Trophoblast cell (in vitro differentiated cells and primary cell): ENCODE measurements around the gene LRRC40.

Experiments used
- DNase-seq, 2 donors: peaks; one replicate each; pipeline ENCODE4 v3.0.0-alpha.2; 2016
- H2AFZ ChIP-seq: 2 replicates; pipeline ENCODE4 v1.6.1; 2013; ENCODE audit warnings: low read length, moderate library complexity, mild to moderate bottlenecking; ENCODE audit not compliant: insufficient read depth, poor library complexity
- H2AK5ac ChIP-seq: 2 replicates; pipeline ENCODE4 v1.6.1; 2013; ENCODE audit warnings: mild to moderate bottlenecking, low read length
- H2BK120ac ChIP-seq: 2 replicates; pipeline ENCODE4 v1.6.1; 2013; ENCODE audit warnings: low read length, mild to moderate bottlenecking, moderate library complexity; ENCODE audit not compliant: insufficient read depth, poor library complexity
- H2BK12ac ChIP-seq: 2 replicates; pipeline ENCODE4 v1.6.1; 2013; ENCODE audit warnings: mild to moderate bottlenecking, low read length, moderate library complexity
- H2BK5ac ChIP-seq: 2 replicates; pipeline ENCODE4 v1.6.1; 2013; ENCODE audit warnings: low read length, low read depth, moderate library complexity, mild to moderate bottlenecking; ENCODE audit not compliant: poor library complexity
- H3K14ac ChIP-seq: 2 replicates; pipeline ENCODE4 v1.6.1; 2013; ENCODE audit warnings: mild to moderate bottlenecking, low read length
- H3K18ac ChIP-seq: 2 replicates; pipeline ENCODE4 v1.6.1; 2013; ENCODE audit warnings: mild to moderate bottlenecking, low read length
- H3K23ac ChIP-seq: 2 replicates; pipeline ENCODE4 v1.6.1; 2013; ENCODE audit warnings: low read length
- H3K27ac ChIP-seq: 2 replicates; pipeline ENCODE4 v1.5.1; 2013; ENCODE audit warnings: low read depth, mild to moderate bottlenecking, inconsistent platforms, low read length, moderate library complexity
- H3K27me3 ChIP-seq: 2 replicates; pipeline ENCODE4 v1.6.1; 2013; ENCODE audit warnings: inconsistent platforms, mild to moderate bottlenecking, low read length, moderate library complexity; ENCODE audit not compliant: insufficient read depth
- H3K36me3 ChIP-seq, 2 experiments: 1 replicate in 1 of 2; 2 replicates in 1 of 2; pipeline ENCODE4 v1.6.1; 2013; ENCODE audit warnings: low read length in 2 of 2, mild to moderate bottlenecking in 2 of 2, moderate library complexity in 1 of 2; ENCODE audit not compliant: insufficient read depth in 2 of 2, control insufficient read depth in 1 of 2
- H3K4ac ChIP-seq: 2 replicates; pipeline ENCODE4 v1.6.1; 2013; ENCODE audit warnings: low read depth, mild to moderate bottlenecking, low read length, moderate library complexity
- H3K4me1 ChIP-seq, 2 experiments: 1 replicate in 1 of 2; 2 replicates in 1 of 2; pipeline ENCODE4 v1.6.1; 2013; ENCODE audit warnings: low read length in 2 of 2, mild to moderate bottlenecking in 2 of 2, moderate library complexity in 1 of 2; ENCODE audit not compliant: insufficient read depth in 2 of 2, control insufficient read depth in 1 of 2
- H3K4me2 ChIP-seq: 2 replicates; pipeline ENCODE4 v1.6.1; 2013; ENCODE audit warnings: inconsistent platforms, mild to moderate bottlenecking, low read length, moderate library complexity
- H3K4me3 ChIP-seq: 2 replicates; pipeline ENCODE4 v1.5.1; 2013; ENCODE audit warnings: mild to moderate bottlenecking, low read depth, low read length, inconsistent platforms
- H3K79me1 ChIP-seq: one replicate; pipeline ENCODE4 v1.6.1; 2013; ENCODE audit warnings: low read length
- H3K79me2 ChIP-seq: 2 replicates; pipeline ENCODE4 v1.6.1; 2013; ENCODE audit warnings: low read length, mild to moderate bottlenecking; ENCODE audit not compliant: control insufficient read depth, insufficient read depth, poor library complexity
- H3K9ac ChIP-seq: 2 replicates; pipeline ENCODE4 v1.6.1; 2013; ENCODE audit warnings: mild to moderate bottlenecking, low read length
- H3K9me3 ChIP-seq: 2 replicates; pipeline ENCODE4 v1.6.1; 2013; ENCODE audit warnings: low read depth, mild to moderate bottlenecking, control low read depth, inconsistent platforms, low read length; ENCODE audit not compliant: insufficient read depth
- H4K12ac ChIP-seq: 2 replicates; pipeline ENCODE4 v1.6.1; 2013; ENCODE audit warnings: low read depth, mild to moderate bottlenecking, low read length, moderate library complexity
- H4K8ac ChIP-seq: 2 replicates; pipeline ENCODE4 v1.6.1; 2013; ENCODE audit warnings: low read depth, mild to moderate bottlenecking, low read length, moderate library complexity
- H4K91ac ChIP-seq: one replicate; pipeline ENCODE4 v1.6.1; 2013; ENCODE audit warnings: low read depth, mild to moderate bottlenecking, low read length, moderate library complexity
- WGBS: extraction: QIAGEN DNeasy Blood & Tissue Kit; methylation state at CpG from one replicate; pipeline ENCODE4 v1.1.7; 2013; ENCODE audit warnings: missing lambda C conversion rate; ENCODE audit not compliant: insufficient read length, insufficient coverage; ENCODE audit errors: extremely low coverage; 5-methylcytosine and 5-hydroxymethylcytosine counted together

Gene LRRC40

DNA sequence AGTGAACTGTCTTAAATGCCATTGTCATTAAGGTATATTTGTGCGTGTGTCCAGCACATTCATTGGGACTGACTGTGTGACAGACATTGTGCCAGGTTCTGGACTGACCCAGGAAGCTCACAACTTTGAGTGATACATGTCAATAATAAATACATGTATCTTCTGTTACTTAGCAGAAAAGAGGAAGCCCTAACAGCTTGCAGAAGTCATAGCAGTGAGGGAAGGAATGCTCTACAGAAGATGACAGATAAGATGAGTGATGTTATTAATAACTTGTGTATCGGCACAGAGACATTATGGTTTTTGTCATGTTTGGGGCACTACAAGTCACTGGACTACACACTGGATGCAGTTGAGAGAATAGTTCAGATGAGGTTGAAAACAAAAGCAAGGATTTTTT, 14.6 kb upstream of the LRRC40 start:
- Histone ChIP-seq H3K9ac (no peak overlapping the region), H3K79me2 (peaks cover 9% of the 10 kb centered on the region), H2AK5ac (no peak overlapping the region), H4K8ac (no peak overlapping the region), H3K4ac (no peak overlapping the region), H2BK12ac (no peak overlapping the region), H3K14ac (no peak overlapping the region), H3K27ac (no peak overlapping the region), H3K27me3 (no peaks in the 10 kb centered on the region), H3K9me3 (no peaks in the 10 kb centered on the region), H3K79me1 (peaks cover 7% of the 10 kb centered on the region), H3K4me1 (peaks cover 0 to 2% of the 10 kb centered on the region in 2 experiments), H4K12ac (no peak overlapping the region), H3K36me3 (peaks cover under 1 to 4% of the 10 kb centered on the region in 2 experiments), H2BK5ac (no peak overlapping the region), H3K23ac (no peak overlapping the region), H2AFZ (no peak overlapping the region), H3K4me3 (no peak overlapping the region), H4K91ac (no peak overlapping the region), H2BK120ac (no peak overlapping the region), H3K4me2 (no peak overlapping the region), H3K18ac (no peak overlapping the region)
- no peak for DNase-seq
- whole genome bisulfite sequencing: no CpG with 5 or more reads among the region's 2 CpGs

DNA sequence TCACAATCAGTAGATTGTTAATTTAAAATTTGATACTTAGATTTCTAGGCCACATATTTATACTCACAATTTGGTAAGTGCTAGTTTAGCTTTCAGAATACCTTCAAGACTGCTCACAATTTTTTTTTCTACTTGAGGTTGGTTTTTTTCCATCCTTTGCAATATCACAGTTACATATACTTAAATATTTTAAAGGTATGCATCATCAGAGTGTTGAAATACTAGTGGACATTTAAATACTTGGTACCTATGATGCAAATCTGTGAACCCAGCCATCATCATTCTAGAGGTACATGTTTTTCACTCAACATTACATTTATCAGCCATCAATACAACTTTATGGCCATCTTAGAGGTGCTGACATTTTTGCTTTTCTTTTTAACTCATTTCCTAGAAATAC, 6.2 kb upstream of the LRRC40 start:
- H3K36me3 ChIP-seq: peaks cover 7 to 14% of the 10 kb centered on the region in 2 experiments
- DNase-seq: peak in 1 of 2 donors; percentile 22
- H3K27me3 ChIP-seq: no peaks in the 10 kb centered on the region
- no peak overlapping the region for H2BK120ac ChIP-seq
- H3K9ac ChIP-seq: no peak overlapping the region
- H4K12ac ChIP-seq: no peak overlapping the region
- H3K79me1 ChIP-seq: no peaks in the 10 kb centered on the region
- H3K4me2 ChIP-seq: no peak overlapping the region
- no peak overlapping the region for H3K23ac ChIP-seq
- H3K4me1 ChIP-seq: no peaks in the 10 kb centered on the region
- no peak overlapping the region for H2BK5ac ChIP-seq
- H3K9me3 ChIP-seq: no peaks in the 10 kb centered on the region
- H3K18ac ChIP-seq: no peak overlapping the region
- no peak overlapping the region for H4K8ac ChIP-seq
- no peak overlapping the region for H4K91ac ChIP-seq
- H3K14ac ChIP-seq: no peak overlapping the region
- no peak overlapping the region for H3K27ac ChIP-seq
- no peak overlapping the region for H3K4ac ChIP-seq
- H2BK12ac ChIP-seq: no peak overlapping the region
- no peak overlapping the region for H2AFZ ChIP-seq
- no peak overlapping the region for H3K4me3 ChIP-seq
- H3K79me2 ChIP-seq: peaks cover 11% of the 10 kb centered on the region
- H2AK5ac ChIP-seq: no peak overlapping the region

DNA sequence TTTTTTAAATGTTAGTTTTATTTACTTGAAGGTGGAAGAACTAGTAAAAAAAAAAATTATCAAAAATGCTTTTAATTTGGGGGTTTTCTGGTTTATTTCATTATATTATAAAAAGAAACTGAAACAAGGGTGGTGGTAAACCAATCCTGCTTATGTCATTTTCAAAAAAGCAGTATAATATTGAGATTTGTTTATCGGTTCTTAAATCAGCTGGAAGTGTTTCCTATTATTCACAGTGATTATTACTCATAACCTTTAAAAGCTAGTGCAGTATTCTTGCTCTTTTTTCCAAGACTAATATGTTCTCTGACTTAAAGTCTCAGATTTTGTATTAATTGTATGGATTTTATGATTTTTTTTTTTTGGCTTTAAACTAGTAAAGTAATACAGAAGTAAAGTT, 5.4 kb upstream of the LRRC40 start:
- Histone ChIP-seq H3K23ac (no peak overlapping the region), H3K4me3 (no peak overlapping the region), H4K91ac (no peak overlapping the region), H4K12ac (no peak overlapping the region), H3K9ac (no peak overlapping the region), H2BK12ac (no peak overlapping the region), H3K18ac (no peak overlapping the region), H2AFZ (no peak overlapping the region), H3K9me3 (no peaks in the 10 kb centered on the region), H3K27me3 (no peaks in the 10 kb centered on the region), H2AK5ac (no peak overlapping the region), H3K79me2 (peaks cover 11% of the 10 kb centered on the region), H2BK120ac (no peak overlapping the region), H2BK5ac (no peak overlapping the region), H3K4me2 (no peak overlapping the region), H4K8ac (no peak overlapping the region), H3K4ac (no peak overlapping the region), H3K27ac (no peak overlapping the region), H3K36me3 (peaks cover 7 to 14% of the 10 kb centered on the region in 2 experiments), H3K14ac (no peak overlapping the region), H3K4me1 (no peaks in the 10 kb centered on the region), H3K79me1 (peaks cover 1% of the 10 kb centered on the region)
- no CpG with 5 or more reads among the region's 1 CpG for WGBS
- no peak for DNase-seq

DNA sequence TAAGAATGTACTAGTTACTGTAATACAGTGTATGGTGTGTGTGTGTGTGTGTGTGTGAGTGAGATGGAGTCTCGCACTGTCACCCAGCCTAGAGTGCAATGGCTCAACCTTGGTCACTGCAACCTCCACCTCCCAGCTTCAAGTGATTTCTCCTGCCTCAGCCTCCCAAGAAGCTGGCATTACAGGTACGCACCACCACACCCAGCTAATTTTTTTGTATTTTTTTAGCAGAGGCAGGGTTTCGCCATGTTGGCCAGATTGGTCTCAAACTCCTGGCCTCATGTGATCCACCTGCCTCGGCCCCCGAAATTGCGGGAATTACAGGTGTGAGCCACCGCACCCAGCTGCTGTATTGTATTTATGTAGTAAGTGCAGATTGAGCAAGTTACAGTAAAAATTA, 2.9 kb upstream of the LRRC40 start:
- Histone ChIP-seq H3K36me3 (peaks cover 7 to 11% of the 10 kb centered on the region in 2 experiments), H2BK5ac (no peak overlapping the region), H2BK120ac (no peak overlapping the region), H4K12ac (no peak overlapping the region), H4K91ac (no peak overlapping the region), H3K27ac (no peak overlapping the region), H3K4me1 (no peaks in the 10 kb centered on the region), H3K9me3 (no peaks in the 10 kb centered on the region), H3K27me3 (no peaks in the 10 kb centered on the region), H3K9ac (no peak overlapping the region), H2AFZ (no peak overlapping the region), H3K4me3 (no peak overlapping the region), H4K8ac (no peak overlapping the region), H3K18ac (no peak overlapping the region), H2AK5ac (no peak overlapping the region), H3K4ac (peak overlapping the region; percentile 96), H3K4me2 (no peak overlapping the region), H3K14ac (no peak overlapping the region), H3K23ac (no peak overlapping the region), H3K79me2 (peaks cover 19% of the 10 kb centered on the region), H3K79me1 (peaks cover 6% of the 10 kb centered on the region), H2BK12ac (no peak overlapping the region)
- DNase-seq: no peak
- WGBS: no CpG with 5 or more reads among the region's 7 CpGs
